ENCODE results near the gene KIF16B. TPM values are rescaled to one million over a fixed set of nuclear protein-coding genes. Genes with fewer than 3 reads are reported as not detected.
"Not testable (repeated sequence)": the region's sequence is repeated elsewhere in the genome, so short reads cannot be mapped to it uniquely, and the experiment has no call there.

The KIF16B gene
- total RNA-seq, 2 experiments from 2014 or later = 3.2 to 3.4 TPM

DNA sequence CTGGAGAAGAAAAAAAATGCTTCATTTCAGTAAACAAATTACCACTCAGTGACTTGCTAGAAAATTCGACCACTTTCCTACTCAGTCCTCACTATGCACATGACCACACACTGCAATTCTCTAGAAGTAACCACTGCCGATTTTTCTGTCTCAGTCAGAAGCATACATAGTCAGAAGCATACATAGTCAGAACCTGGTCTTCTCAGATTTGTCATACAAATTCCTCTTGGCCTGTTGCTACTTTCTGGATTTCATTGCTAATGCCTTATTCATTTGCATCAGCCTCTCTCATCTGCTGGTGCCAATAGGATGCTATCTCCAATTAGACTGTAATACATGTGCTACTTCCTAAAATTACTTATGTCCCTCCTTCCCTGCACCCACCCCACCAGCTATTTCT, 10.2 kb upstream of the KIF16B start:
- H3K4me1 Mint-ChIP-seq (ENCODE audit: low read depth) = no peaks in the 10 kb centered on the region
- H3K4me3 Mint-ChIP-seq = no peak overlapping the region
- ATAC-seq (no peak), DNase-seq (no peak)
- no peaks in the 10 kb centered on the region for H3K36me3 Mint-ChIP-seq (ENCODE audit: low read depth)
- CTCF ChIA-PET = no interaction called here
- H3K9me3 Mint-ChIP-seq (ENCODE audit: insufficient read depth) = no peaks in the 10 kb centered on the region
- POLR2A ChIA-PET = no interaction called here
- H3K27ac Mint-ChIP-seq = no peak overlapping the region
- H3K27me3 Mint-ChIP-seq (ENCODE audit: low read depth) = peaks cover 14% of the 10 kb centered on the region

- H3K4me1 Mint-ChIP-seq (ENCODE audit: low read depth) = no peaks in the 10 kb centered on the region
- H3K27ac Mint-ChIP-seq = no peak overlapping the region
- no peaks in the 10 kb centered on the region for H3K36me3 Mint-ChIP-seq (ENCODE audit: low read depth)
- no peak overlapping the region for H3K4me3 Mint-ChIP-seq
- peaks cover 14% of the 10 kb centered on the region for H3K27me3 Mint-ChIP-seq (ENCODE audit: low read depth)
- DNase-seq = no peak
- POLR2A ChIA-PET = no interaction called here
- no peak for ATAC-seq
- no peaks in the 10 kb centered on the region for H3K9me3 Mint-ChIP-seq (ENCODE audit: insufficient read depth)
- CTCF ChIA-PET = no interaction called here
Measured at GRCh38 chr20:16581241-16581640, 8.0 kb upstream of the KIF16B start.

GRCh38 chr20:16580620-16581019, 7.4 kb upstream of the KIF16B start:
- DNase-seq (no peak), ATAC-seq (no peak)
- POLR2A ChIA-PET = no interaction called here
- H3K27ac Mint-ChIP-seq = no peak overlapping the region
- H3K4me3 Mint-ChIP-seq = no peak overlapping the region
- no peaks in the 10 kb centered on the region for H3K36me3 Mint-ChIP-seq (ENCODE audit: low read depth)
- H3K9me3 Mint-ChIP-seq (ENCODE audit: insufficient read depth) = no peaks in the 10 kb centered on the region
- no peaks in the 10 kb centered on the region for H3K4me1 Mint-ChIP-seq (ENCODE audit: low read depth)
- CTCF ChIA-PET = no interaction called here
- peaks cover 14% of the 10 kb centered on the region for H3K27me3 Mint-ChIP-seq (ENCODE audit: low read depth)

GRCh38 chr20:16580147-16580546, 6.9 kb upstream of the KIF16B start:
- Mint-ChIP-seq H3K27ac (no peak overlapping the region), H3K4me3 (no peak overlapping the region)

DNA sequence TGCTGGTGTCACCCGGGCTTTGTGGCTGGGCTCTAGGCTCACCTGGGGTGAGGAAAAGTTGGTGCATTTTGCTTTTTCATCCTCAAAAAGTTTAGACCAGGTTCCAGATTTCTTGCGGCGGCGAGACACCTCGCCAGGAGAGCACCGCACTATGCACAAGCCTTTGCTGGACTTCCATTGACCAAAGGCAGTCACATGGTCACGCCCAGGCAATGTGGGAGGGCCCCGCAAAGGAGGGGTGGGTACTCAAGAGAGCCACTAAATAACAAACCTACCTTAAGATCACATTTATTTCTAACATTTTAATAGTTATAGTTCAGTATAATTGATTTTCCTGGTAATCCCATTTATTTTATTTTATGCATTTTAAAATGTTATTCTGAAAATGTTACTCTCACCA, 3.0 kb upstream of the KIF16B start:
- no peak overlapping the region for H3K4me3 Mint-ChIP-seq
- ChIA-PET POLR2A (no interaction called here), CTCF (no interaction called here)
- DNase-seq (no peak), ATAC-seq (no peak)
- peaks cover 1% of the 10 kb centered on the region for H3K36me3 Mint-ChIP-seq (ENCODE audit: low read depth)
- H3K9me3 Mint-ChIP-seq (ENCODE audit: insufficient read depth) = no peaks in the 10 kb centered on the region
- no peak overlapping the region for H3K27ac Mint-ChIP-seq
- H3K4me1 Mint-ChIP-seq (ENCODE audit: low read depth) = peaks cover 28% of the 10 kb centered on the region
- H3K27me3 Mint-ChIP-seq (ENCODE audit: low read depth) = peaks cover 2% of the 10 kb centered on the region

More at GRCh38 chr20:16580147-16580546, 6.9 kb upstream of the KIF16B start:
- DNase-seq (no peak), ATAC-seq (no peak)
- ChIA-PET POLR2A (no interaction called here), CTCF (no interaction called here)
- Mint-ChIP-seq H3K27me3 (ENCODE audit: low read depth) (peaks cover 14% of the 10 kb centered on the region), H3K9me3 (ENCODE audit: insufficient read depth) (no peaks in the 10 kb centered on the region), H3K4me1 (ENCODE audit: low read depth) (peaks cover 4% of the 10 kb centered on the region), H3K36me3 (ENCODE audit: low read depth) (no peaks in the 10 kb centered on the region)

- H3K27ac Mint-ChIP-seq = peak overlapping the region; percentile 35
- no peaks in the 10 kb centered on the region for H3K27me3 Mint-ChIP-seq (ENCODE audit: low read depth)
- H3K36me3 Mint-ChIP-seq (ENCODE audit: low read depth) = peaks cover 1% of the 10 kb centered on the region
- no peak for DNase-seq
- H3K4me3 Mint-ChIP-seq = peak overlapping the region; percentile 76
- ATAC-seq = no peak
- peaks cover 28% of the 10 kb centered on the region for H3K4me1 Mint-ChIP-seq (ENCODE audit: low read depth)
- CTCF ChIA-PET = no interaction called here
- POLR2A ChIA-PET = interaction anchor here (0.6 kb wide), 1 partner anchor 28 kb away, joined by 3 read pairs; no protein-coding TSS in a partner anchor
- H3K9me3 Mint-ChIP-seq (ENCODE audit: insufficient read depth) = no peaks in the 10 kb centered on the region
Measured at GRCh38 chr20:16575390-16576140, 2.3 kb upstream of the KIF16B start.

GRCh38 chr20:16574656-16575355, 1.6 kb upstream of the KIF16B start:
- DNase-seq (peak; percentile 78), ATAC-seq (peak; percentile 76)
- Mint-ChIP-seq H3K36me3 (ENCODE audit: low read depth) (peaks cover 1% of the 10 kb centered on the region), H3K4me1 (ENCODE audit: low read depth) (peaks cover 28% of the 10 kb centered on the region), H3K4me3 (peak overlapping the region; percentile 76), H3K27me3 (ENCODE audit: low read depth) (no peaks in the 10 kb centered on the region), H3K27ac (peak overlapping the region; percentile 35), H3K9me3 (ENCODE audit: insufficient read depth) (no peaks in the 10 kb centered on the region)
- POLR2A ChIA-PET = no interaction called here
- CTCF ChIA-PET = no interaction called here

GRCh38 chr20:16571333-16571732, 1.9 kb downstream of the KIF16B start:
- Mint-ChIP-seq H3K36me3 (ENCODE audit: low read depth) (peaks cover 1% of the 10 kb centered on the region), H3K9me3 (ENCODE audit: insufficient read depth) (no peaks in the 10 kb centered on the region), H3K4me1 (ENCODE audit: low read depth) (peaks cover 28% of the 10 kb centered on the region), H3K27ac (no peak overlapping the region), H3K27me3 (ENCODE audit: low read depth) (no peaks in the 10 kb centered on the region), H3K4me3 (no peak overlapping the region)
- DNase-seq (no peak), ATAC-seq (no peak)
- POLR2A ChIA-PET = no interaction called here
- CTCF ChIA-PET = no interaction called here

GRCh38 chr20:16569246-16570153, 3.7 kb downstream of the KIF16B start:
- POLR2A ChIA-PET = no interaction called here
- Mint-ChIP-seq H3K27me3 (ENCODE audit: low read depth) (no peaks in the 10 kb centered on the region), H3K4me3 (no peak overlapping the region), H3K9me3 (ENCODE audit: insufficient read depth) (no peaks in the 10 kb centered on the region), H3K27ac (no peak overlapping the region), H3K4me1 (ENCODE audit: low read depth) (peaks cover 18% of the 10 kb centered on the region), H3K36me3 (ENCODE audit: low read depth) (no peaks in the 10 kb centered on the region)
- DNase-seq (no peak), ATAC-seq (no peak)
- CTCF ChIA-PET = no interaction called here

- no peaks in the 10 kb centered on the region for H3K9me3 Mint-ChIP-seq (ENCODE audit: insufficient read depth)
- no peaks in the 10 kb centered on the region for H3K36me3 Mint-ChIP-seq (ENCODE audit: low read depth)
- no peak overlapping the region for H3K27ac Mint-ChIP-seq
- no peaks in the 10 kb centered on the region for H3K27me3 Mint-ChIP-seq (ENCODE audit: low read depth)
- ATAC-seq = no peak
- H3K4me1 Mint-ChIP-seq (ENCODE audit: low read depth) = no peaks in the 10 kb centered on the region
- ChIA-PET POLR2A (no interaction called here), CTCF (no interaction called here)
- no peak for DNase-seq
- H3K4me3 Mint-ChIP-seq = no peak overlapping the region
Measured at GRCh38 chr20:16566080-16566479, 7.2 kb downstream of the KIF16B start.

DNA sequence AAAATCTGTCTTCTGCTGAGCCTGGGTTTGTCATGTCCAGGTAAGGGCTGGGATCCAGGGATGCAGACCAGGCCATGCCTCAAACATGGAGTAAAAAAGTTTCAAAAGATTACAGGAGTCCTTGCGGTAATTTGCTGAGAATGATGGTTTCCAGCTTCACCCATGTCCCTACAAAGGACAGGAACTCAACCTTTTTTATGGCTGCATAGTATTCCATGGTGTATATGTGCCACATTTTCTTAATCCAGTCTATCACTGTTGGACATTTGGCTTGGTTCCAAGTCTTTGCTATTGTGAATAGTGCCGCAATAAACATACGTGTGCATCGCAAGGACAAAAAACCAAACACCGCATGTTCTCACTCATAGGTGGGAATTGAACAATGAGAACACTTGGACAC, 9.2 kb downstream of the KIF16B start:
- DNase-seq; POLR2A ChIA-PET; H3K36me3 Mint-ChIP-seq (ENCODE audit: low read depth); H3K4me3 Mint-ChIP-seq; H3K27me3 Mint-ChIP-seq (ENCODE audit: low read depth); ATAC-seq; H3K27ac Mint-ChIP-seq; H3K4me1 Mint-ChIP-seq (ENCODE audit: low read depth); H3K9me3 Mint-ChIP-seq (ENCODE audit: insufficient read depth); CTCF ChIA-PET: not testable (repeated sequence)

Data from activated CD8-positive, alpha-beta T cell treated with anti-CD3 and anti-CD28 coated beads, Interleukin-2, amount 10 ng/mL, durations not matched to agents 7 days and 5 days (primary cell).